Stimulated activated naive CD8-positive, alpha-beta T cell treated with anti-CD3 and anti-CD28 coated beads, Interleukin-15, Interleukin-2, amounts not matched to agents 100 ng/mL and 50 ng/mL, for 24 hours (primary cell): ENCODE measurements around the gene PRAMEF7.
"Not testable (repeated sequence)": the region's sequence is repeated elsewhere in the genome, so short reads cannot be mapped to it uniquely, and the experiment has no call there.

ENCODE experiments used
- H3K27ac Mint-ChIP-seq: one replicate; pipeline ENCODE4 v1.8.0; 2021; ENCODE audit warnings: mild to moderate bottlenecking, mixed read lengths
- H3K27me3 Mint-ChIP-seq: one replicate; pipeline ENCODE4 v1.8.0; 2021; ENCODE audit warnings: mixed read lengths
- H3K36me3 Mint-ChIP-seq: one replicate; pipeline ENCODE4 v1.8.0; 2021; ENCODE audit warnings: low read depth, mixed read lengths
- H3K4me1 Mint-ChIP-seq: one replicate; pipeline ENCODE4 v1.8.0; 2021; ENCODE audit warnings: low read depth, mixed read lengths
- H3K4me3 Mint-ChIP-seq: one replicate; pipeline ENCODE4 v1.8.0; 2021; ENCODE audit warnings: mild to moderate bottlenecking, mixed read lengths
- H3K9me3 Mint-ChIP-seq: one replicate; pipeline ENCODE4 v1.8.0; 2021; ENCODE audit warnings: mixed read lengths

The PRAMEF7 gene

GRCh38 chr1:12916310-12916709 is at the start of gene PRAMEF7:
PRAMEF7 (plus strand) TSS chr1:12916610; CDS start chr1:12917693, 1,083 bp downstream.
- H3K9me3 Mint-ChIP-seq, result not testable (repeated sequence)

GRCh38 chr1:12878453-12878852 is 38.0 kb upstream of the PRAMEF7 start:
- H3K27me3 Mint-ChIP-seq, H3K9me3 Mint-ChIP-seq, H3K4me3 Mint-ChIP-seq, H3K36me3 Mint-ChIP-seq, H3K4me1 Mint-ChIP-seq, H3K27ac Mint-ChIP-seq: not testable (repeated sequence)

More at GRCh38 chr1:12916310-12916709, at the start of gene PRAMEF7:
- not testable (repeated sequence) for H3K36me3 Mint-ChIP-seq, H3K4me1 Mint-ChIP-seq, H3K4me3 Mint-ChIP-seq, H3K27me3 Mint-ChIP-seq, H3K27ac Mint-ChIP-seq

- not testable (repeated sequence) for H3K4me1 Mint-ChIP-seq, H3K36me3 Mint-ChIP-seq, H3K27ac Mint-ChIP-seq, H3K27me3 Mint-ChIP-seq, H3K9me3 Mint-ChIP-seq, H3K4me3 Mint-ChIP-seq
These were observed 30.3 kb upstream of the PRAMEF7 start, which contains the start of gene PRAMEF4 for GRCh38 chr1:12886101-12886500. PRAMEF4 (minus strand) TSS chr1:12886201; CDS start chr1:12883394, 2,807 bp downstream.

GRCh38 chr1:12898170-12898569 is 18.2 kb upstream of the PRAMEF7 start, which contains the start of gene PRAMEF10:
PRAMEF10 (minus strand) TSS chr1:12898270; CDS start chr1:12895847, 2,423 bp downstream.
- H3K4me1 Mint-ChIP-seq, H3K27me3 Mint-ChIP-seq, H3K36me3 Mint-ChIP-seq, H3K27ac Mint-ChIP-seq, H3K9me3 Mint-ChIP-seq, H3K4me3 Mint-ChIP-seq: not testable (repeated sequence)

GRCh38 chr1:12899186-12899585 is 17.2 kb upstream of the PRAMEF7 start:
- not testable (repeated sequence) for H3K27me3 Mint-ChIP-seq, H3K27ac Mint-ChIP-seq, H3K9me3 Mint-ChIP-seq, H3K4me1 Mint-ChIP-seq, H3K4me3 Mint-ChIP-seq, H3K36me3 Mint-ChIP-seq

- not testable (repeated sequence) for H3K27ac Mint-ChIP-seq, H3K36me3 Mint-ChIP-seq, H3K27me3 Mint-ChIP-seq, H3K4me1 Mint-ChIP-seq, H3K9me3 Mint-ChIP-seq, H3K4me3 Mint-ChIP-seq
These were observed 12.4 kb upstream of the PRAMEF7 start for GRCh38 chr1:12903793-12904572.

- H3K4me1 Mint-ChIP-seq, H3K4me3 Mint-ChIP-seq, H3K9me3 Mint-ChIP-seq, H3K36me3 Mint-ChIP-seq, H3K27me3 Mint-ChIP-seq, H3K27ac Mint-ChIP-seq: not testable (repeated sequence)
These were observed 5.3 kb downstream of the PRAMEF7 start for GRCh38 chr1:12921749-12922148.

GRCh38 chr1:12924368-12924767 is 8.0 kb downstream of the PRAMEF7 start:
- H3K9me3 Mint-ChIP-seq, H3K4me1 Mint-ChIP-seq, H3K27ac Mint-ChIP-seq, H3K27me3 Mint-ChIP-seq, H3K4me3 Mint-ChIP-seq, H3K36me3 Mint-ChIP-seq: not testable (repeated sequence)

GRCh38 chr1:12947480-12947879 is 31.1 kb downstream of the PRAMEF7 start, which contains the start of gene PRAMEF6:
PRAMEF6 (minus strand) TSS chr1:12947580; CDS start chr1:12942518, 5,062 bp downstream.
- not testable (repeated sequence) for H3K27ac Mint-ChIP-seq, H3K4me1 Mint-ChIP-seq, H3K4me3 Mint-ChIP-seq, H3K9me3 Mint-ChIP-seq, H3K36me3 Mint-ChIP-seq, H3K27me3 Mint-ChIP-seq
